DND-41 (cell line): ENCODE measurements around the gene OTOP3.

ENCODE experiments used
- CTCF ChIP-seq: IDR thresholded peaks from 2 replicates; pipeline ENCODE4 v1.5.1; 2012; ENCODE audit warnings: borderline replicate concordance, low read length, moderate library complexity, mild to moderate bottlenecking; ENCODE audit not compliant: poor library complexity, severe bottlenecking; ENCODE audit errors: extremely low read depth
- EZH2 ChIP-seq: IDR thresholded peaks from 3 replicates; pipeline ENCODE4 v1.6.1; 2012; ENCODE audit warnings: borderline replicate concordance, low read depth, mild to moderate bottlenecking, moderate library complexity, low read length, inconsistent platforms; ENCODE audit not compliant: severe bottlenecking

DNA sequence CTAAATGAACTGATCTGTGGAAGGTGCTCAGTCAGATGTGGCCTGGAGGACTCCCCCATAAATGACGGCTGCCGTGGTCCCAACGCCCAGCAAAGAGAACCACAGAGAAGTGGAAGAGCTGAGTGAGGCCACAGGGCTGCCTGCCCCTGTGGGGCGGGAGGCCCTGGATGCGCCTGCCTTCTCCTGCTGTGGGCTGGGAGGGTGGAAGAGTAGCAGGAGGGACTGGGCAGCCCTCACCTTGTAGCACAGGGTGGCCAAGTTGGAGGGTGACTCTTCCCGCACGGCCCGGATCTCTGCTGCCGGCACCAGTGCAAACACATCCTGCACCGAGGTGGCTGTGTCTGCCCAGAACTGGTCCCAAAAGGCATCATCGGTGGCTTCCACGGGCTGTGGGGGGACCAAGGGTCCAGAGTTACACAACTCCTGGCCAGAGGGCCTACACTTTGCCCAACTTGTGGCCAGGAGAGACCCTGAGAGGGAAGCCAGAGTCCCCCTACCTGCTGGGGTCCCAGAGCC is 28.6 kb downstream of the OTOP3 start:
- TF ChIP-seq CTCF (no peak), EZH2 (no peak)
